Common myeloid progenitor, CD34-positive (primary cell): ENCODE measurements around the gene CNTN4.

Experiments used
- CTCF ChIA-PET: fragments of 350-600 bp; sonication (Branson Sonifier 250); formaldehyde crosslinking; loops from one replicate; lab custom pipeline; 2021; ENCODE audit warnings: antibody characterized with exemption; lab: Charles Lee
- POLR2A ChIA-PET: fragments of 350-600 bp; sonication (Branson Sonifier 250); formaldehyde crosslinking; loops from one replicate; lab custom pipeline; 2021; ENCODE audit warnings: antibody characterized with exemption; lab: Charles Lee
- DNase-seq, 3 donors: peaks; one replicate each; pipeline versions ENCODE4 v3.0.0 to v3.0.0-alpha.2; 2013
- H3K27ac ChIP-seq, 2 experiments: 1 replicate in 1 of 2; 2 replicates in 1 of 2; pipeline ENCODE4 v1.7.0; 2013; ENCODE audit warnings: inconsistent platforms in 2 of 2, low read length in 2 of 2, mild to moderate bottlenecking in 2 of 2, low read depth in 1 of 2, moderate library complexity in 1 of 2; ENCODE audit not compliant: severe bottlenecking in 2 of 2, insufficient read depth in 1 of 2, poor library complexity in 1 of 2
- H3K27me3 ChIP-seq, 5 experiments: replicated peaks in 2 of 5; 1 replicate in 3 of 5; 2 replicates in 2 of 5; pipeline versions ENCODE4 v1.6.1 to v1.7.0; 2013; ENCODE audit warnings: low read length in 4 of 5, mild to moderate bottlenecking in 2 of 5, moderate library complexity in 2 of 5, inconsistent platforms in 1 of 5; ENCODE audit not compliant: insufficient read depth in 5 of 5, control insufficient read depth in 4 of 5
- H3K36me3 ChIP-seq, 4 experiments: 1 replicate in 2 of 4; 2 replicates in 2 of 4; pipeline versions ENCODE4 v1.6.1 to v1.7.0; 2013; ENCODE audit warnings: low read length in 3 of 4, control low read depth in 1 of 4, mild to moderate bottlenecking in 1 of 4; ENCODE audit not compliant: control insufficient read depth in 4 of 4, insufficient read depth in 4 of 4
- H3K4me1 ChIP-seq, 4 experiments: 1 replicate in 3 of 4; 2 replicates in 1 of 4; pipeline versions ENCODE4 v1.6.1 to v1.7.1; 2013; ENCODE audit warnings: low read length in 3 of 4, mild to moderate bottlenecking in 3 of 4, control low read depth in 1 of 4, inconsistent platforms in 1 of 4, moderate library complexity in 1 of 4; ENCODE audit not compliant: control insufficient read depth in 4 of 4, insufficient read depth in 4 of 4; ENCODE audit errors: control extremely low read depth in 1 of 4
- H3K4me3 ChIP-seq, 7 experiments: 1 replicate in 4 of 7; 2 replicates in 3 of 7; pipeline versions ENCODE4 v1.5.1 to v1.7.0; 2013; ENCODE audit warnings: mild to moderate bottlenecking in 7 of 7, low read length in 6 of 7, moderate library complexity in 6 of 7, inconsistent platforms in 2 of 7, low read depth in 2 of 7, control low read depth in 1 of 7; ENCODE audit not compliant: insufficient read depth in 4 of 7, control insufficient read depth in 1 of 7; ENCODE audit errors: extremely low read depth in 1 of 7
- H3K9me3 ChIP-seq, 5 experiments: 1 replicate in 4 of 5; 2 replicates in 1 of 5; pipeline versions ENCODE4 v1.6.1 to v1.7.1; 2013; ENCODE audit warnings: low read length in 4 of 5, mild to moderate bottlenecking in 2 of 5, inconsistent platforms in 1 of 5, low read depth in 1 of 5, moderate library complexity in 1 of 5; ENCODE audit not compliant: control insufficient read depth in 4 of 5, insufficient read depth in 2 of 5; ENCODE audit errors: control extremely low read depth in 1 of 5
- WGBS: methylation state at CpG from one replicate; pipeline ENCODE4 v1.1.5; 2013; ENCODE audit not compliant: insufficient coverage; 5-methylcytosine and 5-hydroxymethylcytosine counted together

The CNTN4 gene

DNA sequence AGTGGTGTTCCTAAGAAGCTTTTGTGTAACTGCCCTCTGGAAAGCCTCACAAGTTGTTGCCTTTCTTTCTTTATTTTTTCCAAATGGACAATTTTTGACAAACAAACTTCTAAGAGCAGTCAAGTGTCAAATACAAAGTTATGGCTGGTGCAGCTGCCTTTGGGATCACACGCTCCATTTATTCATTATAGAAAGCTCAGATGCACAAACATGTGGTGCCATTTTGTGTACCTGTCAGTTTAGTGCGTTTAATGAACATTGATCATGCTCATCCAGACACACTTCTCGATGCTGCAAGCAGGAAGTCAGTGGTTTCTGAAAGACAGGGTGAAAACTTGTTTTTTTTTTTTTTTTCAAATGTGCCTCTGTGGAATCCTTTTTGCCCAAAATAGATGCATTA lies 324.5 kb downstream of the CNTN4 start:
- ChIA-PET POLR2A (no interaction called here), CTCF (no interaction called here)
- H3K9me3 ChIP-seq = no peaks in the 10 kb centered on the region
- 79% methylated on average over 3 of the region's 3 CpGs for WGBS
- no peaks in the 10 kb centered on the region for H3K27me3 ChIP-seq
- H3K4me1 ChIP-seq = no peaks in the 10 kb centered on the region
- H3K4me3 ChIP-seq = no peak overlapping the region
- H3K27ac ChIP-seq = no peak overlapping the region
- no peaks in the 10 kb centered on the region for H3K36me3 ChIP-seq
- no peak for DNase-seq

- WGBS = 73% methylated on average over 2 of the region's 3 CpGs
- ChIA-PET CTCF (no interaction called here), POLR2A (no interaction called here)
- H3K4me3 ChIP-seq = no peak overlapping the region
- no peak for DNase-seq
- H3K36me3 ChIP-seq = no peaks in the 10 kb centered on the region
- no peaks in the 10 kb centered on the region for H3K4me1 ChIP-seq
- H3K27ac ChIP-seq = no peak overlapping the region
- H3K27me3 ChIP-seq = no peaks in the 10 kb centered on the region
- H3K9me3 ChIP-seq = no peaks in the 10 kb centered on the region
These were observed 342.9 kb downstream of the CNTN4 start for GRCh38 chr3:2441558-2441957.

DNA sequence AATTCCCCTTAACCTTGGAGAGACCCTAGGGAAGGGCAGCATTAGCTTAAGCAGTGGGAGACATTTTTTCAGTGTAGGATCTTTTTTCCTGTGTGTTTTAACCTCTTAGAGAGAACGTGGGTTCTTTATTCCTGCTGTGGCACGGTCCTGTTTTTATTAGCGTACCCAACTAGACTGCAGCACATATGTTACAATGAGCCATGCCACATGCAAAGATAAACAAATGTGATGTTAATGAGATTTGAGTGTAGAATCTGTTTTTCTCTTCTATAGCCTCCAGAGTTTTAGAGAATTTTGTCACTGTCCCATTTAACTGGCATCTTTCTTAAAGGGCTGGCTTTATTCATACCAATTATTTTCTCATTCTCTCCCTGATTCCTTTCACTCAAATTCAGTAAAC lies 347.5 kb downstream of the CNTN4 start:
- POLR2A ChIA-PET = no interaction called here
- Histone ChIP-seq H3K4me1 (no peaks in the 10 kb centered on the region), H3K36me3 (no peaks in the 10 kb centered on the region), H3K27ac (no peak overlapping the region), H3K9me3 (no peaks in the 10 kb centered on the region), H3K4me3 (no peak overlapping the region), H3K27me3 (no peaks in the 10 kb centered on the region)
- DNase-seq = no peak
- CTCF ChIA-PET = no interaction called here
- WGBS = no CpG with 5 or more reads among the region's 3 CpGs

- ChIA-PET CTCF (no interaction called here), POLR2A (no interaction called here)
- Histone ChIP-seq H3K4me1 (no peaks in the 10 kb centered on the region), H3K27me3 (no peaks in the 10 kb centered on the region), H3K36me3 (no peaks in the 10 kb centered on the region), H3K4me3 (no peak overlapping the region), H3K9me3 (peaks cover 0 to 1% (median 0%) of the 10 kb centered on the region in 5 experiments), H3K27ac (no peak overlapping the region)
- DNase-seq = no peak
- 78% methylated on average over 5 of the region's 6 CpGs for WGBS
These were observed 353.6 kb downstream of the CNTN4 start for GRCh38 chr3:2452249-2452648.

GRCh38 chr3:2454865-2455264 lies 356.2 kb downstream of the CNTN4 start:
- Histone ChIP-seq H3K27ac (no peak overlapping the region), H3K36me3 (no peaks in the 10 kb centered on the region), H3K4me1 (no peaks in the 10 kb centered on the region), H3K4me3 (no peak overlapping the region), H3K9me3 (peaks cover 0 to 1% (median 0%) of the 10 kb centered on the region in 5 experiments), H3K27me3 (no peaks in the 10 kb centered on the region)
- DNase-seq = no peak
- WGBS = 86% methylated on average over 1 of the region's 2 CpGs
- CTCF ChIA-PET = no interaction called here
- POLR2A ChIA-PET = no interaction called here

DNA sequence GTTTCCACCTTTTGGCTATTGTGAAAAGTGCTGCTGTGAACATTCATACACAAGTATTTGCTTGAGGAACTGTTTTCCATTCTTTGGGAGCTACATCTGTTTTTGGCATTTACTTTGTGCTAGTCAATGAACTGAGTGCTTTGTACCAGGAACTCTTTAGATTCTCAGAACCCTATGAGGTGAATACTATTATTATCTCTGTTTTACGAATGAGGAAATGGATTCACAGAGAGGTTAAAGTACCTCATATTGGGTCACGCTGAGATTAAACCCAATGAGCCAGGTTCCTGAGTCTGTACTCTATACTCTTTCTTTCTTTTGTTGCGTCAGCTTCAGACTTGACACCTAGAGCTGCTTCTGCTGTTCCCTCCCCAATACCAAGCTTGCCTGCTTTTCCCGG lies 358.1 kb downstream of the CNTN4 start:
- DNase-seq = no peak
- H3K9me3 ChIP-seq = peaks cover 0 to 1% (median 0%) of the 10 kb centered on the region in 5 experiments
- no peaks in the 10 kb centered on the region for H3K4me1 ChIP-seq
- no peaks in the 10 kb centered on the region for H3K36me3 ChIP-seq
- H3K27me3 ChIP-seq = no peaks in the 10 kb centered on the region
- CTCF ChIA-PET = no interaction called here
- H3K27ac ChIP-seq = no peak overlapping the region
- WGBS = 87% methylated on average over 3 of the region's 4 CpGs
- H3K4me3 ChIP-seq = no peak overlapping the region
- POLR2A ChIA-PET = no interaction called here

DNA sequence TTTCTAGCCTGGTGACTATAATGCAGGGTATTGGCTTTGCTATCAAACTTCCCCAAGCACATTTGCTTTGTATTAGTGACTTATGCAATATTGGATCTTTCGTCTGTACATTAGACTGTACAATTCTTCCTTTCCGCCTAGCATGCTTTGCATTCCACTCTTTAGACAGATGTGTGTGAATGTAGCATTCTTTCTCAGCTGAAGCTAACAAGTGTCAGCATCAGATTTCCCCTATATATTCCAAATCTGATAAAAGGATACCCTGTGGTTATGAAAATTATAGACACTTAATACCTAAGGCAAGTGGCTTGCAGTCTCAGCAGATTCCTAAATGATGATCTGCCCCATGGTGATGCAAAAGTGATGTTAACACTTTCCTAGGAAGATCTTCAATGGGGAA lies 360.1 kb downstream of the CNTN4 start:
- H3K4me1 ChIP-seq = no peaks in the 10 kb centered on the region
- no peak for DNase-seq
- CTCF ChIA-PET = no interaction called here
- no peak overlapping the region for H3K27ac ChIP-seq
- H3K4me3 ChIP-seq = no peak overlapping the region
- no peaks in the 10 kb centered on the region for H3K36me3 ChIP-seq
- POLR2A ChIA-PET = no interaction called here
- no peaks in the 10 kb centered on the region for H3K27me3 ChIP-seq
- no CpG with 5 or more reads among the region's 2 CpGs for WGBS
- H3K9me3 ChIP-seq = no peaks in the 10 kb centered on the region
